ENCODE measurements around the gene GRIK4. TPM values are rescaled to one million over a fixed set of nuclear protein-coding genes. Genes with fewer than 3 reads are reported as not detected.
A peak's percentile ranks its signal among the peaks of the same experiment; 100 is the strongest.
"Not testable (repeated sequence)": the region's sequence is repeated elsewhere in the genome, so short reads cannot be mapped to it uniquely, and the experiment has no call there.

Gene GRIK4
- total RNA-seq, 2 experiments from 2014 or later = not detected

DNA sequence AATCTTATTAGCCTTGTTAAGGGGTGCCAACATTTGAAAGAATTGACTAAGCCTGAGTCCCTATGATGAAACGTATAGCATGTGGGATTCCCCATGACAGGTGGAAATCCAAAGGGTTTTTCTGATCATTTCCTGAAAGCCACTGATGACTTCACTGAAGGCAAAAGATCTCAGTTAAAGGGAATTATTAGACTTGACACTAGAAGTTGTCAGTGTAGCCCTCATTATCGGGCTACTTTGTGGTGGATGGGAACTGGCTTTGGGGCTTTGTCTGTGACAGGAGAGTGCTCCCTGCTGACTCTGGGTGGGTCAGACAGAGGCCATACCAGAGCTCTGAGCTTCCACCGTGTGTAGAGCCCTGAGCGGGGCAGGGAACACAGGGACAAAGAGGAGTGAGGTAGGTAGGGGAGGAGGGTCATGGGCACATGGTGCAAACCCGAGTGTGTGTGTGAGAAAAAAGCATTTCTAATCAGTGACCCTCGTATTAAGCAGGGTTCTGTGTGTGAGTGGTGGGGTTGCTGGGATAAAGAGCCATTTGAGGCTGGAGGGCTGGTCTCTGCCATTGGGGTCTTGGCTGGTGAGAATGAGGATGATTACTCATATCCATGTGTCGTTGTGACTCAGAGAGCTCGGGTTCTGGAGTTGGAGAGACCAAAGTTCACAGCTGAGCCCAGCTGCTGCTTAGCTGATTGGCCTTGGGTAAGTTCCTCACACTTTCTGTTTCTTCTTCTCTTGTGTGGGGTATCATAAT is 101.1 kb downstream of the GRIK4 start:
- Mint-ChIP-seq H3K4me3 (no peak overlapping the region), H3K4me1 (peaks cover 13% of the 10 kb centered on the region), H3K27me3 (no peaks in the 10 kb centered on the region), H3K9me3 (peaks cover 3% of the 10 kb centered on the region), H3K36me3 (no peaks in the 10 kb centered on the region), H3K27ac (peak overlapping the region; percentile 58)
- ATAC-seq (ENCODE audit: low read depth) = peak; percentile 72
- no peak for DNase-seq
- POLR2A ChIA-PET = no interaction called here

DNA sequence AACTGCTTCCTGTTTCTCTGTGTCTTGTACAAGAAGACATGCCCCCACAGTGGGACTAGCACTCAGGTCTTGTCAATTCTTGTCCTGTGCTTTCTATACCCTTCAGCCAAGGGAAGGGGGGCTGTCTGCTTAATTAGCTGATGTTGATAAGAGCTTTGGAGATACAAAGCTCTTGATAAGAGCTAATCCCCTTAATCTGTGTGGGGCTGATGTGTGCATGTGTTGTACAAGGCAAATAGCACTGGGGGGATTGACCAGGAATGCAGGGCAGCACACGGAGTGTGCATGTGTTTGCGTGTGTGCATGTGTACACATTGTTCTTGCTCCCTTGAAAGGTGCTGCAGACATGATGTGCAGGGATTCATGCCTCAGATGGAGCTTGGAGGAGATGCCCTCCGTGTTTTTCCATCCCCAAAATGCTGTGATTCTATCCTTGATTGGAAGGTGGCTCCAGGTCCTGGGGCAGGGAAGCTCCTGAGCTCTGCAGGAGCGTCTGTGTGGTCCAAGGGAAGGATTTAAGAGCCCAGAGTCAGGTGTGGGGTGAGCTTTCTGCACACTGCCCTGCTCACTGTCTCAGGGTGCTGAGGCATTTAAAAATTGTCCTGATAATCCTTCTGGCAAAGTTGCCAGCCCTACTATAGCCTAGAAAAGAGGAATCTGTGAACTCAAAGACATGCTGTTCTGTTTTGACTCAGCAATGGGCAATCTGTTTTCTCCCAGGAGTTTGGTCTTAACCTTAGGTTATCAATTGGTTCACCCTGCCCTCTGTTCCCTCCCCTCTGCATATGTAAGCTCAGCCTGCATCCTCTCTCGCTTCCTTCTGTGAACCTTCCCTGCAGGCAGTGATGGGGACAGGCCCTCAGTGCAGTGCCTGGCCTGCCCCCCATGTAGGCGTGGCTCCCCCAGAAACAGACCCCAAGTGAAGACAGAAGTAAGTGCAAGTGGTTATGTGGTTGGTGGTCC is 102.0 kb downstream of the GRIK4 start:
- Mint-ChIP-seq H3K36me3 (no peaks in the 10 kb centered on the region), H3K4me3 (no peak overlapping the region), H3K9me3 (peaks cover 9% of the 10 kb centered on the region), H3K27me3 (no peaks in the 10 kb centered on the region), H3K27ac (peak overlapping the region; percentile 58), H3K4me1 (peaks cover 13% of the 10 kb centered on the region)
- ATAC-seq (ENCODE audit: low read depth) (no peak), DNase-seq (no peak)
- POLR2A ChIA-PET = no interaction called here

- POLR2A ChIA-PET = no interaction called here
- Mint-ChIP-seq H3K27ac (no peak overlapping the region), H3K4me3 (no peak overlapping the region), H3K36me3 (no peaks in the 10 kb centered on the region), H3K4me1 (peaks cover 13% of the 10 kb centered on the region), H3K27me3 (no peaks in the 10 kb centered on the region), H3K9me3 (peaks cover 9% of the 10 kb centered on the region)
- no peak for DNase-seq
- ATAC-seq (ENCODE audit: low read depth) = no peak
Measured at GRCh38 chr11:120615391-120615790, 103.8 kb downstream of the GRIK4 start.

- DNase-seq (no peak), ATAC-seq (ENCODE audit: low read depth) (no peak)
Measured at GRCh38 chr11:120618399-120618798, 106.9 kb downstream of the GRIK4 start.

DNA sequence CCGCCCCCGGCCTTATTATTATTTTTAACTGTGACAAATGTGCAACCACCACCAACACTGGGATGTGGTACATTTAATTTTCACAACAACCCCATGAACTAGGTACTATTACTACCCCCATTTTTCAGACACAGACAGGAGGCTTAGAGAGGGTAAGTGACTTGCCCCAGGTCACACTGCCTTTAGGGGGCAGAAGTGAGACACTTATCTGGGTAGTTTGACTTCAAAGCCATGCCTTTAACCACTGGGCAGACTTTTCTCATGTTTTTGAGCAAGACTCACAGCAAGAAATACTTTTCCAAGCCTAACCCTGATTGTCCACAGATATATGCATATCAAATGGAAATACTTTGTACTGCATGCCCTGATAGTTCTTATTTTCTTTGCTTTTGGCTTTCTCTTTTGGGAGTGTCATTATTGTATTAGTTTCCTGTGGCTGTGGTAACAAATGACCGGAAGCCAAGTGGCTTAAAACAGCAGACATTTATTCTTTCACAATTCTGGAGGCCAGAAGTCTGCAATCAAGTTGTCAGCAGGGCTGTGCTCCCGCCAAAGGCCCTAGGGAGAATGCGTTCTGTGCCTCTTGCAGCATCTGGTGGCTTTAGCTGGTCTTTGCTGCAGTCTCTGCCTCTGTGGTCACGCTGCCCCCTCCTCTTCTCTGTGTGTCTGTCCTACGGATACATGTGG is 110.8 kb downstream of the GRIK4 start:
- H3K27ac Mint-ChIP-seq = no peak overlapping the region
- POLR2A ChIA-PET = no interaction called here
- ATAC-seq (ENCODE audit: low read depth) (no peak), DNase-seq (no peak)
- H3K27me3 Mint-ChIP-seq = peaks cover 2% of the 10 kb centered on the region
- H3K4me1 Mint-ChIP-seq = no peaks in the 10 kb centered on the region
- no peaks in the 10 kb centered on the region for H3K36me3 Mint-ChIP-seq
- no peak overlapping the region for H3K4me3 Mint-ChIP-seq
- H3K9me3 Mint-ChIP-seq = peaks cover 9% of the 10 kb centered on the region

More at GRCh38 chr11:120618399-120618798, 106.9 kb downstream of the GRIK4 start:
- no peaks in the 10 kb centered on the region for H3K36me3 Mint-ChIP-seq
- peaks cover 9% of the 10 kb centered on the region for H3K9me3 Mint-ChIP-seq
- peaks cover 3% of the 10 kb centered on the region for H3K4me1 Mint-ChIP-seq
- POLR2A ChIA-PET = no interaction called here
- H3K4me3 Mint-ChIP-seq = no peak overlapping the region
- H3K27me3 Mint-ChIP-seq = no peaks in the 10 kb centered on the region
- no peak overlapping the region for H3K27ac Mint-ChIP-seq

DNA sequence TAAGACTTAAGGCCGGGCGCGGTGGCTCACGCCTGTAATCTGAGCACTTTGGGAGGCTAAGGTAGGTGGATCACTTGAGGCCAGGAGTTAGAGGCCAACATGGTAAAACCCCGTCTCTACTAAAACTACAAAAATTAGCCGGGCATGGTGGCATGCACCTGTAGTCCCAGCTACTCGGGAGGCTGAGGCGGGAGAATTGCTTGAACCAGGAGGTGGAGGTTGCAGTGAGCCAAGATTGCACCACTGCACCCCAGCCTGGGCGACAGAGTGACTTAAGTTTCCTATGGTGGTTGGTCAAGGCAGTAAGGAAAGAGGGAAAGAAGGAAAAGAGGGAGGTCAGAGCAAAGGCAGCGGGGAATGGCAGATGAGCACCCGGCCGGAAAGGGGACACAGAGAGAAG is 113.4 kb downstream of the GRIK4 start:
- ATAC-seq (ENCODE audit: low read depth); H3K4me1 Mint-ChIP-seq; DNase-seq; POLR2A ChIA-PET; H3K27me3 Mint-ChIP-seq; H3K9me3 Mint-ChIP-seq; H3K4me3 Mint-ChIP-seq; H3K36me3 Mint-ChIP-seq; H3K27ac Mint-ChIP-seq: not testable (repeated sequence)

DNA sequence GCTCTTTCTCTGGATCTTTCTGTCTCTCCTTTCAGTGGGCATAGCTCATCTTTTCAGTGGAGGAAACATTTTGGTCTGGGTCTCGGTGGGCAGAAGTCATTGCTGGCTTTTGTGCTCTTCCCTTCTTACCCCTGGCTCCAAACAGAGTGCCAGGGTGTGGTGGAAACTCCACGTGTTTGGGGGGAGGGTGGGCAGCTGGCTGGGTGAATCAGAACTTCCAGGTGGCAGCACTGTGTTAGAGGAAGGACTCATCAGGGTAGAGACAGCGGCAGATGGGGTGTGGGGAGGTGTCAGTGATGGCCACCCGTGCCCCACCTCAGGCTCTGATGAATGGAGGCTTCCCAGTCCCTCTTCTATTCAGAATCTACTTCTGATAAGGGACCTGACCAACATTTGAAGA is 114.0 kb downstream of the GRIK4 start:
- H3K9me3 Mint-ChIP-seq = no peaks in the 10 kb centered on the region
- no peak overlapping the region for H3K27ac Mint-ChIP-seq
- peaks cover 2% of the 10 kb centered on the region for H3K27me3 Mint-ChIP-seq
- ATAC-seq (ENCODE audit: low read depth) = no peak
- H3K4me1 Mint-ChIP-seq = no peaks in the 10 kb centered on the region
- H3K4me3 Mint-ChIP-seq = no peak overlapping the region
- DNase-seq = no peak
- POLR2A ChIA-PET = no interaction called here
- no peaks in the 10 kb centered on the region for H3K36me3 Mint-ChIP-seq

DNA sequence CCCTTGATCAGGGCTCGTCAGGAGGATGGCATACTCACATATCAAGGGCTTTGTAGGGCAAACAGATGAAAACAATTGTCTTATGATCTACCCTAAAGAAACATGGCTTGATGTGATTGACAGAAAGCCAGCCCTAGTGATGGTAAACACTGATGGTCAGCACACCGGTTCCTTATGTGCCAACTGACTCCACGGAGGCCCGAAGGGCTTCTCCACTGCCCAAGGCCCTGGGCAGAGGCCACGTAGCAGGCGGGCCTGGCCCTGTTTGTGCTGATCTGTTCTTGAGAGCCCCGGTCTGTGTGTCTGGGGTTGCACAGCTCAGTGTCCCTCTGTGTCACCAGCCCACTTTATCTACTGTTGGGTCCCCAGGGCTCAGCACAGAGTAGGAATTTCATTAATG is 115.2 kb downstream of the GRIK4 start:
- Mint-ChIP-seq H3K27ac (no peak overlapping the region), H3K27me3 (peaks cover 2% of the 10 kb centered on the region), H3K36me3 (no peaks in the 10 kb centered on the region), H3K9me3 (no peaks in the 10 kb centered on the region), H3K4me3 (no peak overlapping the region), H3K4me1 (no peaks in the 10 kb centered on the region)
- DNase-seq = no peak
- POLR2A ChIA-PET = no interaction called here
- ATAC-seq (ENCODE audit: low read depth) = no peak

DNA sequence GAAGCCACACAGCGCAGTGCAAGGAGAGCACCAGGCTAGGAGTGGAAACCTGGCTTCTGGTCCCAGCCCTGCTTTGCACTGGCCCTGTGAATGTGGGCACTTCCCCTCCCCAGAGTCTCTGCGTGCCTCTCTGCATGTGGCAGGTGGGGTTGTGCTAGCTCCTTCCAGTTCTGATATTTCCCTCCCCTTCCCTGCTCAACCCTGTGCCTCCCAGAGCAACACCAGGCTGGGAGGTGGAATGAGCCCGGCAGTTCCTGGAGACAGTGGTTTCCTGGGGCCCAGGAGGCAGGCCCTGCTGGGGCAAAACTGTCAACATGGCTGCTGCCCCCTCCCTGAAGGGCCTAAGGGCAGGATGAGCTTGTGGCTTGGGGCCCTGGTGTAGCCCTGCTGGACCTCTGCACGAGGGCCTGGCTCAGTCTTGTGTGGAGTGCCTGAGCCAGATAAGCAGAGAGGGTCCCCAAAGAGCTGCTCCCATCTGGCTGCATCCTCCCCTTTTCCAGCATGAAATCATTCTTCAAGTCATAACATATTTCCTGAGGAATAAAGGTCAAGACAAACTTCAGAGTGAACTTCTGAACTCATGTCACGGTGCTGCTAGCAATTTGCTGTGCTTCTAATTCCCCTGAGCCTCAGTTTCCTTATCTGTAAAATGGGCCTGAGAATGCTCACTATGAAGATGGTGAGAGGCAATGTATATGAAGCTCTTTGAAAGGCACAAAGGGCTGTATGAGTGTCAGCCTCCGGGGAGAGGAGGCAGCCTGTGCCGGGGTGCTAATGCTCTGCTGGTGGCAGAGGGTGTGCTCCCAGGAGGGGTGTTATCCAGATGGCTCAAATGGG is 116.0 kb downstream of the GRIK4 start:
- no peak overlapping the region for H3K4me3 Mint-ChIP-seq
- no peaks in the 10 kb centered on the region for H3K4me1 Mint-ChIP-seq
- no peak overlapping the region for H3K27ac Mint-ChIP-seq
- H3K27me3 Mint-ChIP-seq = peaks cover 2% of the 10 kb centered on the region
- POLR2A ChIA-PET = no interaction called here
- no peak for ATAC-seq (ENCODE audit: low read depth)
- DNase-seq = no peak
- no peaks in the 10 kb centered on the region for H3K9me3 Mint-ChIP-seq
- no peaks in the 10 kb centered on the region for H3K36me3 Mint-ChIP-seq

- Mint-ChIP-seq H3K27me3 (peaks cover 2% of the 10 kb centered on the region), H3K4me3 (no peak overlapping the region), H3K36me3 (no peaks in the 10 kb centered on the region), H3K9me3 (no peaks in the 10 kb centered on the region), H3K4me1 (no peaks in the 10 kb centered on the region), H3K27ac (no peak overlapping the region)
- DNase-seq (no peak), ATAC-seq (ENCODE audit: low read depth) (no peak)
- POLR2A ChIA-PET = no interaction called here
Measured at GRCh38 chr11:120629407-120630080, 118.0 kb downstream of the GRIK4 start.

- POLR2A ChIA-PET = no interaction called here
- Mint-ChIP-seq H3K9me3 (no peaks in the 10 kb centered on the region), H3K4me3 (no peak overlapping the region), H3K27ac (no peak overlapping the region), H3K36me3 (no peaks in the 10 kb centered on the region), H3K4me1 (no peaks in the 10 kb centered on the region), H3K27me3 (peaks cover 2% of the 10 kb centered on the region)
- no peak for ATAC-seq (ENCODE audit: low read depth)
- DNase-seq = no peak
Measured at GRCh38 chr11:120630122-120630521, 118.6 kb downstream of the GRIK4 start.

- no peaks in the 10 kb centered on the region for H3K4me1 Mint-ChIP-seq
- H3K9me3 Mint-ChIP-seq = no peaks in the 10 kb centered on the region
- no peak for ATAC-seq (ENCODE audit: low read depth)
- peaks cover 2% of the 10 kb centered on the region for H3K27me3 Mint-ChIP-seq
- H3K27ac Mint-ChIP-seq = no peak overlapping the region
- DNase-seq = no peak
- no peaks in the 10 kb centered on the region for H3K36me3 Mint-ChIP-seq
- POLR2A ChIA-PET = interaction anchor here (0.7 kb wide), 1 partner anchor 9 kb away, joined by 3 read pairs; no protein-coding TSS in a partner anchor
- H3K4me3 Mint-ChIP-seq = no peak overlapping the region
Measured at GRCh38 chr11:120632579-120632978, 121.0 kb downstream of the GRIK4 start.

All from activated naive CD8-positive, alpha-beta T cell treated with anti-CD3 and anti-CD28 coated beads, Interleukin-2, amount 10 ng/mL, durations not matched to agents 7 days and 5 days (primary cell).